Measurements from ENCODE around the gene EPS8L2.

DNA sequence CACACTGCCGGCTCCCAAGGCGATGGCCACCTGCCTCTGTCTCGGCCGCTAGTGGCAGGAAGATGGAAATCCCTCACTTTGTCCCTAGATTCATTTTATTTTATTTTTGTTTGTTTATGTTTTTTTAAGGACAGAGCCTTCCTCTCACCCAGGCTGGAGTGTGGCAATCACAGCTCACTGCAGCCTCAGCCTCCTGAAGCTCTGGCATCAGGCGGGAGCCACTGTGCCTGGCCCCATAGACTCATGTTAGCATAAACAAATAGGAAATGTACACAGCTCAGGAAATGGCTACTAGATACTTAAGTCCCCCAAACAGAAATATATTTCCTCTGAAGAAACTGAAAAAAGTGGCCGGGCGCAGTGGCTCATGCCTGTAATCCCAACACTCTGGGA, 6.9 kb upstream of the EPS8L2 start:
- TF ChIP-seq YY1 (IDR thresholded peaks at IDR 0.05; ENCODE audit: low read depth, low read length), result no peak
- TF ChIP-seq FOXM1 (IDR thresholded peaks at IDR 0.05; ENCODE audit: low read depth, low read length), result no peak
- TF ChIP-seq POLR2A (IDR thresholded peaks at IDR 0.05; ENCODE audit: low read depth, low read length), result no peak
- TF ChIP-seq, protein P1, sequence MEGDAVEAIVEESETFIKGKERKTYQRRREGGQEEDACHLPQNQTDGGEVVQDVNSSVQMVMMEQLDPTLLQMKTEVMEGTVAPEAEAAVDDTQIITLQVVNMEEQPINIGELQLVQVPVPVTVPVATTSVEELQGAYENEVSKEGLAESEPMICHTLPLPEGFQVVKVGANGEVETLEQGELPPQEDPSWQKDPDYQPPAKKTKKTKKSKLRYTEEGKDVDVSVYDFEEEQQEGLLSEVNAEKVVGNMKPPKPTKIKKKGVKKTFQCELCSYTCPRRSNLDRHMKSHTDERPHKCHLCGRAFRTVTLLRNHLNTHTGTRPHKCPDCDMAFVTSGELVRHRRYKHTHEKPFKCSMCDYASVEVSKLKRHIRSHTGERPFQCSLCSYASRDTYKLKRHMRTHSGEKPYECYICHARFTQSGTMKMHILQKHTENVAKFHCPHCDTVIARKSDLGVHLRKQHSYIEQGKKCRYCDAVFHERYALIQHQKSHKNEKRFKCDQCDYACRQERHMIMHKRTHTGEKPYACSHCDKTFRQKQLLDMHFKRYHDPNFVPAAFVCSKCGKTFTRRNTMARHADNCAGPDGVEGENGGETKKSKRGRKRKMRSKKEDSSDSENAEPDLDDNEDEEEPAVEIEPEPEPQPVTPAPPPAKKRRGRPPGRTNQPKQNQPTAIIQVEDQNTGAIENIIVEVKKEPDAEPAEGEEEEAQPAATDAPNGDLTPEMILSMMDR (IDR thresholded peaks at IDR 0.05 in 2 of 3, conservative IDR thresholded peaks at IDR 0.05 in 1 of 3; ENCODE audit: control insufficient read depth in 2 of 3, extremely low read depth in 1 of 3, insufficient read depth in 1 of 3, low read depth in 3 of 3, low read length in 3 of 3), result no peak
- TF ChIP-seq POLR2AphosphoS5 (IDR thresholded peaks at IDR 0.05; ENCODE audit: low read length), result no peak
- TF ChIP-seq SIN3A (IDR thresholded peaks at IDR 0.05; ENCODE audit: low read depth, low read length), result no peak
- TF ChIP-seq, protein P2, sequence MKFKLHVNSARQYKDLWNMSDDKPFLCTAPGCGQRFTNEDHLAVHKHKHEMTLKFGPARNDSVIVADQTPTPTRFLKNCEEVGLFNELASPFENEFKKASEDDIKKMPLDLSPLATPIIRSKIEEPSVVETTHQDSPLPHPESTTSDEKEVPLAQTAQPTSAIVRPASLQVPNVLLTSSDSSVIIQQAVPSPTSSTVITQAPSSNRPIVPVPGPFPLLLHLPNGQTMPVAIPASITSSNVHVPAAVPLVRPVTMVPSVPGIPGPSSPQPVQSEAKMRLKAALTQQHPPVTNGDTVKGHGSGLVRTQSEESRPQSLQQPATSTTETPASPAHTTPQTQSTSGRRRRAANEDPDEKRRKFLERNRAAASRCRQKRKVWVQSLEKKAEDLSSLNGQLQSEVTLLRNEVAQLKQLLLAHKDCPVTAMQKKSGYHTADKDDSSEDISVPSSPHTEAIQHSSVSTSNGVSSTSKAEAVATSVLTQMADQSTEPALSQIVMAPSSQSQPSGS (IDR thresholded peaks at IDR 0.05; ENCODE audit: low read length), result no peak
- TF ChIP-seq WRNIP1 (IDR thresholded peaks at IDR 0.05; ENCODE audit: borderline replicate concordance, low read depth, low read length), result no peak
- TF ChIP-seq, protein P3, sequence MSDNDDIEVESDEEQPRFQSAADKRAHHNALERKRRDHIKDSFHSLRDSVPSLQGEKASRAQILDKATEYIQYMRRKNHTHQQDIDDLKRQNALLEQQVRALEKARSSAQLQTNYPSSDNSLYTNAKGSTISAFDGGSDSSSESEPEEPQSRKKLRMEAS (IDR thresholded peaks at IDR 0.05; ENCODE audit: low read depth, low read length), result no peak
- no peak for TF ChIP-seq CEBPB (IDR thresholded peaks at IDR 0.05; ENCODE audit: borderline replicate concordance in 1 of 2, low read depth in 2 of 2, low read length in 2 of 2)
- no peak for TF ChIP-seq CREM (IDR thresholded peaks at IDR 0.05; ENCODE audit: low read depth)
- TF ChIP-seq, protein P4, sequence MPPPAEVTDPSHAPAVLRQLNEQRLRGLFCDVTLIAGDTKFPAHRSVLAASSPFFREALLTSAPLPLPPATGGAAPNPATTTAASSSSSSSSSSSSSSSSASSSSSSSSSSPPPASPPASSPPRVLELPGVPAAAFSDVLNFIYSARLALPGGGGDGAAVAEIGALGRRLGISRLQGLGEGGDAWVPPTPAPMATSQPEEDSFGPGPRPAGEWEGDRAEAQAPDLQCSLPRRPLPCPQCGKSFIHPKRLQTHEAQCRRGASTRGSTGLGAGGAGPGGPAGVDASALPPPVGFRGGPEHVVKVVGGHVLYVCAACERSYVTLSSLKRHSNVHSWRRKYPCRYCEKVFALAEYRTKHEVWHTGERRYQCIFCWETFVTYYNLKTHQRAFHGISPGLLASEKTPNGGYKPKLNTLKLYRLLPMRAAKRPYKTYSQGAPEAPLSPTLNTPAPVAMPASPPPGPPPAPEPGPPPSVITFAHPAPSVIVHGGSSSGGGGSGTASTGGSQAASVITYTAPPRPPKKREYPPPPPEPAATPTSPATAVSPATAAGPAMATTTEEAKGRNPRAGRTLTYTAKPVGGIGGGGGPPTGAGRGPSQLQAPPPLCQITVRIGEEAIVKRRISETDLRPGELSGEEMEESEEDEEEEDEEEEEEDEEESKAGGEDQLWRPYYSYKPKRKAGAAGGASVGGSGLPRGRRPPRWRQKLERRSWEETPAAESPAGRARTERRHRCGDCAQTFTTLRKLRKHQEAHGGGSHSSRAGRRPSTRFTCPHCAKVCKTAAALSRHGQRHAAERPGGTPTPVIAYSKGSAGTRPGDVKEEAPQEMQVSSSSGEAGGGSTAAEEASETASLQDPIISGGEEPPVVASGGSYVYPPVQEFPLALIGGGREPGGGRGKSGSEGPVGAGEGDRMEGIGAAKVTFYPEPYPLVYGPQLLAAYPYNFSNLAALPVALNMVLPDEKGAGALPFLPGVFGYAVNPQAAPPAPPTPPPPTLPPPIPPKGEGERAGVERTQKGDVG (CRISPR knock-in tag; IDR thresholded peaks at IDR 0.05), result no peak

Measured in GM12878 (cell line).